ENCODE data around the gene FUT8.

The FUT8 gene

DNA sequence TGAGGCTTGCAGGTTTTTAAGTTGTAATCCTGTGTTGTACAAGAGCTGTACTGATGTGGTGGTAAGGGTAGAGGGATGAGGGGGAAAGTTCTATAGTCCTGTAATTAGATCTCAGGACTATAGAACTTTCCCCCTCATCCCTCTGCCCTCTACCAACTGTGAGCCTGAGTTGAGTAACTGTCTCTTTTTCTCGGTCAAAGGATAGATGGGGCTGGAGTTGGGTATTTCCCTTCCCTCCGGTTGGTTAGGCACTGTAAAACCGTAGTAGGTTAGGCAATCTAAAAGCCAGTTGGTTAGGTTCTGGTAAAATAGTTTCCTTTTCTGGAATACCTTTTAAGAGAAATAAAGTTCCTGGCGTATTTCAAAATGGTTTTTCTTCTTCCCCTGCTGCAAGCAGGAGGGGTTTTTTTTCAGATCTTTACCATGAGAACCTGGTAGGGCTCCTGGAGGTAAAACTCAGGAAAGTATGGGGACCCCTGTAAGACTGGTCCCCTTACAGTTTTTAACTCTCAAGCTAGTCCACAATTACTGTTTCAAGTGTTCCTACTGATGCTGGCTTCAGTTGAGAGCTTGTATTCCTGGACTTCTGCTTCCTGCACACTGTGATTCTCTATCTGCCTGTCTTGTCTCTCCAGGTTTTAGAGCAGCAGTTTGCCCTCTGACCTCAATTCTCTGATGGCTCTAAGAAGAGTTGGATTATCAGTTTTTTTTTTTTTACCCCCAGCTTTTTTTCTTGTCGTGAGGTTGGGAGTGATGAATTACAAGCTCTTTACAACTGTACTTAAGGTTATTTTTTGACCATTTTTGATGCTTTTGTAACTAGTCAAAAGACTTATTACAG is 58.7 kb downstream of the FUT8 start:
- TF ChIP-seq, protein P1, sequence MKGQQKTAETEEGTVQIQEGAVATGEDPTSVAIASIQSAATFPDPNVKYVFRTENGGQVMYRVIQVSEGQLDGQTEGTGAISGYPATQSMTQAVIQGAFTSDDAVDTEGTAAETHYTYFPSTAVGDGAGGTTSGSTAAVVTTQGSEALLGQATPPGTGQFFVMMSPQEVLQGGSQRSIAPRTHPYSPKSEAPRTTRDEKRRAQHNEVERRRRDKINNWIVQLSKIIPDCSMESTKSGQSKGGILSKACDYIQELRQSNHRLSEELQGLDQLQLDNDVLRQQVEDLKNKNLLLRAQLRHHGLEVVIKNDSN (IDR thresholded peaks at IDR 0.05) = no peak
- TF ChIP-seq, protein P2, sequence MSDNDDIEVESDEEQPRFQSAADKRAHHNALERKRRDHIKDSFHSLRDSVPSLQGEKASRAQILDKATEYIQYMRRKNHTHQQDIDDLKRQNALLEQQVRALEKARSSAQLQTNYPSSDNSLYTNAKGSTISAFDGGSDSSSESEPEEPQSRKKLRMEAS (IDR thresholded peaks at IDR 0.05) = no peak
- TF ChIP-seq FOXM1 (IDR thresholded peaks at IDR 0.05; ENCODE audit: borderline replicate concordance, low read depth) (no peak), NFIC (IDR thresholded peaks at IDR 0.05) (no peak), CREB1 (IDR thresholded peaks at IDR 0.05; ENCODE audit: low read depth) (no peak), EP300 (IDR thresholded peaks at IDR 0.05; ENCODE audit: borderline replicate concordance) (no peak), TAF1 (IDR thresholded peaks at IDR 0.05; ENCODE audit: low read depth) (no peak), TCF12 (IDR thresholded peaks at IDR 0.05; ENCODE audit: low read depth) (no peak), ZBTB7A (IDR thresholded peaks at IDR 0.05; ENCODE audit: low read depth) (no peak), YY1 (IDR thresholded peaks at IDR 0.05; ENCODE audit: low read depth) (no peak), TEAD4 (IDR thresholded peaks at IDR 0.05) (no peak), RAD21 (IDR thresholded peaks at IDR 0.05; ENCODE audit: low read depth) (no peak), EGR1 (IDR thresholded peaks at IDR 0.05) (no peak), CEBPB (IDR thresholded peaks at IDR 0.05) (no peak)
- TF ChIP-seq, protein P3, sequence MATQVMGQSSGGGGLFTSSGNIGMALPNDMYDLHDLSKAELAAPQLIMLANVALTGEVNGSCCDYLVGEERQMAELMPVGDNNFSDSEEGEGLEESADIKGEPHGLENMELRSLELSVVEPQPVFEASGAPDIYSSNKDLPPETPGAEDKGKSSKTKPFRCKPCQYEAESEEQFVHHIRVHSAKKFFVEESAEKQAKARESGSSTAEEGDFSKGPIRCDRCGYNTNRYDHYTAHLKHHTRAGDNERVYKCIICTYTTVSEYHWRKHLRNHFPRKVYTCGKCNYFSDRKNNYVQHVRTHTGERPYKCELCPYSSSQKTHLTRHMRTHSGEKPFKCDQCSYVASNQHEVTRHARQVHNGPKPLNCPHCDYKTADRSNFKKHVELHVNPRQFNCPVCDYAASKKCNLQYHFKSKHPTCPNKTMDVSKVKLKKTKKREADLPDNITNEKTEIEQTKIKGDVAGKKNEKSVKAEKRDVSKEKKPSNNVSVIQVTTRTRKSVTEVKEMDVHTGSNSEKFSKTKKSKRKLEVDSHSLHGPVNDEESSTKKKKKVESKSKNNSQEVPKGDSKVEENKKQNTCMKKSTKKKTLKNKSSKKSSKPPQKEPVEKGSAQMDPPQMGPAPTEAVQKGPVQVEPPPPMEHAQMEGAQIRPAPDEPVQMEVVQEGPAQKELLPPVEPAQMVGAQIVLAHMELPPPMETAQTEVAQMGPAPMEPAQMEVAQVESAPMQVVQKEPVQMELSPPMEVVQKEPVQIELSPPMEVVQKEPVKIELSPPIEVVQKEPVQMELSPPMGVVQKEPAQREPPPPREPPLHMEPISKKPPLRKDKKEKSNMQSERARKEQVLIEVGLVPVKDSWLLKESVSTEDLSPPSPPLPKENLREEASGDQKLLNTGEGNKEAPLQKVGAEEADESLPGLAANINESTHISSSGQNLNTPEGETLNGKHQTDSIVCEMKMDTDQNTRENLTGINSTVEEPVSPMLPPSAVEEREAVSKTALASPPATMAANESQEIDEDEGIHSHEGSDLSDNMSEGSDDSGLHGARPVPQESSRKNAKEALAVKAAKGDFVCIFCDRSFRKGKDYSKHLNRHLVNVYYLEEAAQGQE (IDR thresholded peaks at IDR 0.05; ENCODE audit: low read depth) = no peak

DNA sequence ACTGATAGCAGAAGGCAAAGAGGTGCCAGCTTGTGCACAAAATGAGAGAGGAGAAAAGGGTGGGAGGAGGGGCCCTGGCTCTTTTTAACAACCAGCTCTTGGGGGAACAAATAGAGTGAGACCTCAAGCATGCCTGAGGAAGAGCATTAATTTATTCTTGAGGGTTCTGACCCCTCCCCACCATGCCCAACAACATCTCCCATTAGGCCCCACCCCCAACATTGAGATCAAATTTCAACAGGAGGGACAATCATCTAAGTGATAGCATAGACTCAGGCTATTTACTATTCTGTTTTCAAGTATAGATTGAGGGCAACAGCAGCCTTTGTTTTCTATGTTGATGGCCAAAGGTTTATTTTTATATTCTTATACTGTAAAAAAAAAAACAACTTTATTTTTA is 59.7 kb downstream of the FUT8 start:
- no peak for TF ChIP-seq ZBTB7A (IDR thresholded peaks at IDR 0.05; ENCODE audit: low read depth)
- TF ChIP-seq, protein P2 (IDR thresholded peaks at IDR 0.05) = no peak

DNA sequence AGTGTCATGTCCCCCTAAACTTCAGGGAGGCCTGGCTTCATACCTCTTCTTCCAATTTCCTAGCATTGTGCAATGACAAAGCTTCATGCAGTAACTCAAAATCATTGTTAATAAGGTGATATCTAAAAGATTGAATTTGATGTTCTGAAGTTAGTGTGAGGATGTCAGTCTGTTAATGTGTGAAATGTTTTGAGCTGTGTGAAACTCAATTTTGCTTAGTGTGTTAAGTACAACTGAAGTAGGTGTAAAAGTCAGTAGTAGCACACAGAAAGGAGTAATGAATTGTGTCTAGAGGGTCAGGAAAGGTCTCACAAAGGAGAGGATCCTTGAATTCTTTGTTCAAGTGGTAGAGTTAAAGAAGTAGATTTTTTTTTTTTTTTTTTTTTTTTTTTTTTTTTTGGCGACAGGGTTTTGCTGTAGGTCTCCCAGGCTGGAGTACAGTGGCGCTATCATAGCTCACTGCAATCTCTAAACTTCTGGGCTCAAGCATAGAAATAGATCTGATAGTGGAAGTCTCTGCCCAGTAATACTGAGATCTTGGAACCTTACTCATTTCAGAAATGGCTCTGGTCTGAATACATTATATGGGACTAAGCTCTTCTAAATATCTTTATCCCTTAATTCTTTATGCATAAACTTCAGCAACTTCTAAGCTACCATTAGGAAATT is 63.9 kb downstream of the FUT8 start:
- no peak for TF ChIP-seq CREB1 (IDR thresholded peaks at IDR 0.05; ENCODE audit: low read depth)
- no peak for TF ChIP-seq NFIC (IDR thresholded peaks at IDR 0.05)
- TF ChIP-seq TAF1 (IDR thresholded peaks at IDR 0.05; ENCODE audit: low read depth) = no peak
- TF ChIP-seq TEAD4 (IDR thresholded peaks at IDR 0.05) = no peak
- no peak for TF ChIP-seq YY1 (IDR thresholded peaks at IDR 0.05; ENCODE audit: low read depth)
- TF ChIP-seq, protein P1 (IDR thresholded peaks at IDR 0.05) = no peak
- TF ChIP-seq, protein P2 (IDR thresholded peaks at IDR 0.05) = no peak
- TF ChIP-seq EP300 (IDR thresholded peaks at IDR 0.05; ENCODE audit: borderline replicate concordance) = no peak
- no peak for TF ChIP-seq TCF12 (IDR thresholded peaks at IDR 0.05; ENCODE audit: low read depth)
- TF ChIP-seq, protein P3 (IDR thresholded peaks at IDR 0.05; ENCODE audit: low read depth) = no peak
- TF ChIP-seq FOXM1 (IDR thresholded peaks at IDR 0.05; ENCODE audit: borderline replicate concordance, low read depth) = no peak
- TF ChIP-seq CEBPB (IDR thresholded peaks at IDR 0.05) = no peak
- TF ChIP-seq RAD21 (IDR thresholded peaks at IDR 0.05; ENCODE audit: low read depth) = no peak
- TF ChIP-seq EGR1 (IDR thresholded peaks at IDR 0.05) = no peak

DNA sequence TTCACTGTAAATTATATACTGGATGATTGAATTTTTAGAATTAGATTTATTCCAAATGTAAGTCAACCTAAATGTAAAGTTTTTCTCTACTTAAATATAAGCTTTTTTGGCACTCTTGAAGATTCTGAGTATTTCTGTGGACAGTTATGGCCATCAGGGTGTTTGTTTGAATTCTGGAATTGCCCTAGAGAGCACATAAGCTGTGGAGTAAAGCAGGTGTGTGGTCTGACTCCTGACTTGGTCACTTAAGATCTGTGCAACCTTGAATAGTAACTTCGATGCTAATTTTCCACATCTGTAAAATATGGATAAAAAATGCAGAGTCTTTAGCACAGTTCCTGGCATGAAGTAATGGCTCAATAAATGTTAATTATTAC is 64.4 kb downstream of the FUT8 start:
- TF ChIP-seq FOXM1 (IDR thresholded peaks at IDR 0.05; ENCODE audit: borderline replicate concordance, low read depth) = no peak
- TF ChIP-seq, protein P3 (IDR thresholded peaks at IDR 0.05; ENCODE audit: low read depth) = no peak
- no peak for TF ChIP-seq RAD21 (IDR thresholded peaks at IDR 0.05; ENCODE audit: low read depth)
- no peak for TF ChIP-seq CEBPB (IDR thresholded peaks at IDR 0.05)
- TF ChIP-seq EP300 (IDR thresholded peaks at IDR 0.05; ENCODE audit: borderline replicate concordance) = no peak
- TF ChIP-seq EGR1 (IDR thresholded peaks at IDR 0.05) = no peak
- TF ChIP-seq, protein P1 (IDR thresholded peaks at IDR 0.05) = no peak
- TF ChIP-seq CREB1 (IDR thresholded peaks at IDR 0.05; ENCODE audit: low read depth) = no peak
- TF ChIP-seq NFIC (IDR thresholded peaks at IDR 0.05) = no peak
- no peak for TF ChIP-seq TAF1 (IDR thresholded peaks at IDR 0.05; ENCODE audit: low read depth)
- TF ChIP-seq ZBTB7A (IDR thresholded peaks at IDR 0.05; ENCODE audit: low read depth) = no peak
- TF ChIP-seq TEAD4 (IDR thresholded peaks at IDR 0.05) = no peak
- TF ChIP-seq, protein P2 (IDR thresholded peaks at IDR 0.05) = no peak

Measured in Ishikawa (cell line).